ENCODE results near the gene MBD3.

- TF ChIP-seq CTCF (IDR thresholded peaks at IDR 0.05) = no peak
- no peak for TF ChIP-seq POLR2AphosphoS5 (IDR thresholded peaks at IDR 0.05)
Observed at GRCh38 chr19:1633269-1633826, 40.7 kb upstream of the MBD3 start.

Data from transverse colon (tissue), 4 donors.